NCI-H1694 treated with DMSO at 0.1 percent for 48 hours (cell line): ENCODE data around the gene GCK.

Experiments
- DNase-seq: peaks from one replicate; lab custom pipeline; 2025; lab: John Stamatoyannopoulos, UW

GCK gene

GRCh38 chr7:44189286-44189992, at the start of gene GCK:
Gene GCK, minus strand, starts transcription at chr7:44189439. Its CDS starts 486 bp downstream, at chr7:44188953.
- DNase-seq: no peak

GRCh38 chr7:44238116-44238695, 49.0 kb upstream of the GCK start:
- no peak for DNase-seq

- DNase-seq: no peak
Measured at GRCh38 chr7:44237696-44238095, 48.5 kb upstream of the GCK start.

GRCh38 chr7:44236333-44236728, 47.1 kb upstream of the GCK start:
- DNase-seq: no peak

- DNase-seq: no peak
Measured at GRCh38 chr7:44235582-44236332, 46.5 kb upstream of the GCK start.

GRCh38 chr7:44235066-44235465, 45.8 kb upstream of the GCK start:
- no peak for DNase-seq

- DNase-seq: no peak
Measured at GRCh38 chr7:44232901-44233715, 43.9 kb upstream of the GCK start.

GRCh38 chr7:44232396-44232795, 43.2 kb upstream of the GCK start:
- DNase-seq: no peak

GRCh38 chr7:44231088-44231487, 41.8 kb upstream of the GCK start:
- no peak for DNase-seq

- DNase-seq: no peak
Measured at GRCh38 chr7:44230286-44230685, 41.0 kb upstream of the GCK start.

- no peak for DNase-seq
Measured at GRCh38 chr7:44229546-44230105, 40.4 kb upstream of the GCK start.

- no peak for DNase-seq
Measured at GRCh38 chr7:44228571-44229350, 39.5 kb upstream of the GCK start.

GRCh38 chr7:44227911-44228310, 38.7 kb upstream of the GCK start:
- no peak for DNase-seq

- DNase-seq: no peak
Measured at GRCh38 chr7:44226396-44226753, 37.1 kb upstream of the GCK start.

GRCh38 chr7:44225566-44226395, 36.5 kb upstream of the GCK start:
- DNase-seq: no peak

- no peak for DNase-seq
Measured at GRCh38 chr7:44224974-44225565, 35.8 kb upstream of the GCK start.

- DNase-seq: no peak
Measured at GRCh38 chr7:44224080-44224973, 35.1 kb upstream of the GCK start.

GRCh38 chr7:44223362-44224079, 34.3 kb upstream of the GCK start:
- peak; percentile 10 for DNase-seq
